Measurements from ENCODE around the gene PSRC1. TPM values are rescaled to one million over a fixed set of nuclear protein-coding genes. Genes with fewer than 3 reads are reported as not detected.
A peak's percentile ranks its signal among the peaks of the same experiment; 100 is the strongest.

Gene PSRC1
- total RNA-seq, 6 experiments from 2014 or later: 0.70 to 3.4 (median 1.5) TPM

- Histone ChIP-seq H3K27ac (no peak overlapping the region), H3K27me3 (no peaks in the 10 kb centered on the region), H3K36me3 (no peaks in the 10 kb centered on the region), H3K4me3 (no peak overlapping the region), H3K9me3 (no peaks in the 10 kb centered on the region), H3K4me1 (peaks cover 0 to 29% (median 8%) of the 10 kb centered on the region in 4 donors)
- TF ChIP-seq POLR2A (IDR thresholded peaks at IDR 0.05): no peak
- TF ChIP-seq, protein P1, sequence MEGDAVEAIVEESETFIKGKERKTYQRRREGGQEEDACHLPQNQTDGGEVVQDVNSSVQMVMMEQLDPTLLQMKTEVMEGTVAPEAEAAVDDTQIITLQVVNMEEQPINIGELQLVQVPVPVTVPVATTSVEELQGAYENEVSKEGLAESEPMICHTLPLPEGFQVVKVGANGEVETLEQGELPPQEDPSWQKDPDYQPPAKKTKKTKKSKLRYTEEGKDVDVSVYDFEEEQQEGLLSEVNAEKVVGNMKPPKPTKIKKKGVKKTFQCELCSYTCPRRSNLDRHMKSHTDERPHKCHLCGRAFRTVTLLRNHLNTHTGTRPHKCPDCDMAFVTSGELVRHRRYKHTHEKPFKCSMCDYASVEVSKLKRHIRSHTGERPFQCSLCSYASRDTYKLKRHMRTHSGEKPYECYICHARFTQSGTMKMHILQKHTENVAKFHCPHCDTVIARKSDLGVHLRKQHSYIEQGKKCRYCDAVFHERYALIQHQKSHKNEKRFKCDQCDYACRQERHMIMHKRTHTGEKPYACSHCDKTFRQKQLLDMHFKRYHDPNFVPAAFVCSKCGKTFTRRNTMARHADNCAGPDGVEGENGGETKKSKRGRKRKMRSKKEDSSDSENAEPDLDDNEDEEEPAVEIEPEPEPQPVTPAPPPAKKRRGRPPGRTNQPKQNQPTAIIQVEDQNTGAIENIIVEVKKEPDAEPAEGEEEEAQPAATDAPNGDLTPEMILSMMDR (IDR thresholded peaks at IDR 0.05): no peak
- 93% methylated on average over 3 of the region's 13 CpGs for WGBS (ENCODE audit: insufficient coverage, low coverage, low lambda C conversion rate, missing lambda C conversion rate)
- DNase-seq: peak in 1 of 3 donors; percentile 55
- no peak for ATAC-seq
- intact Hi-C loops (cut with DNase I): no loop called here
Observed at GRCh38 chr1:109272021-109272799, 10.7 kb downstream of the PSRC1 start.

DNA sequence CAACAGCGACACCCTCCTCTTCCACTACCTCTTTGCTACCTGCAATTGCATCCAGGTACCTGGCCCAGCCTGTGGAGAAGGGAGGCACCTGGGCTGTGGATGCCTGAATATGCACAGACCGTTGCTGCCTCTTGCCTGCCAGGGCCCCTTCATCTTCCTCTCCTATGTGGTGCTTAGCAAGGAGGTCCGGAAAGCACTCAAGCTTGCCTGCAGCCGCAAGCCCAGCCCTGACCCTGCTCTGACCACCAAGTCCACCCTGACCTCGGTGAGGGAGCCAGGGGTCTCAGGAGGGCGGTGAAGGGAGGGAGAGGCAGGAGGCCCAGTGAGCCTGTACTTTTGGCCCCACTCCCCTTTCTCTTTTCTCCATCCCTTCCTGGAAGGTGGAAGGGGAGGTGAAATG is 11.5 kb downstream of the PSRC1 start:
- ATAC-seq (no peak), DNase-seq (peak in 1 of 3 donors; percentile 33)
- TF ChIP-seq, protein P1 (IDR thresholded peaks at IDR 0.05): no peak
- no peak for TF ChIP-seq POLR2A (IDR thresholded peaks at IDR 0.05)
- WGBS (ENCODE audit: insufficient coverage, low coverage, low lambda C conversion rate, missing lambda C conversion rate): 80% methylated on average over 1 of the region's 6 CpGs
- no peaks in the 10 kb centered on the region for H3K27me3 ChIP-seq
- peaks cover 0 to 21% (median 5%) of the 10 kb centered on the region in 4 donors for H3K4me1 ChIP-seq
- no peaks in the 10 kb centered on the region for H3K9me3 ChIP-seq
- no peak overlapping the region for H3K27ac ChIP-seq
- intact Hi-C loops (cut with DNase I): no loop called here
- no peaks in the 10 kb centered on the region for H3K36me3 ChIP-seq
- H3K4me3 ChIP-seq: no peak overlapping the region

DNA sequence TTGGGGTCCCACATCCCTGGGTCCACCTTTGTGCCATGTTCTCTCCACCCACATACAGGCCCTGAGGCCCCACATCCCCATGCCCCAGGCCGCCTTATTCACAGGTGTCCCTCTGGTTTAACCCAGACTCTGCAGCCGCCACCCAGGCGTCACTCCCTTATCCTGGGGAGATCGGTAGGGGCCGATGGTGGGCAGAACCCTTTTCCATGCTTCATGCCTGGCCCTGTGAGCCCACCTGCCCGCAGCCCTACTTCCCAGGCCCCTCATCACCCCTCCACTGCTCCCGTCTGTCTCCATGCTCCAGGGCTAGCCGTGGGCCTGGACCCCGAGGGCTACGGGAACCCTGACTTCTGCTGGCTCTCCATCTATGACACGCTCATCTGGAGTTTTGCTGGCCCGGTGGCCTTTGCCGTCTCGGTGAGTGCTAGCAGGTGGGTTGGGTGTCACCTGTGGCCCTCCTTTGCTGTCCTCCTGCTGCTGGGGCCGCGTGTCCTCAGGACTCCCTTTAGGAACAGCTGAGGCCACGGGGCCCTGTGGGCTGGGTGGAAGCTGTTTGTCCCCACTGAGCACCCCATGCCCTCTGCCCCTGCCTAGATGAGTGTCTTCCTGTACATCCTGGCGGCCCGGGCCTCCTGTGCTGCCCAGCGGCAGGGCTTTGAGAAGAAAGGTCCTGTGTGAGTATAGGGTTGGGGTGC is 12.2 kb downstream of the PSRC1 start:
- intact Hi-C loops (cut with DNase I): no loop called here
- no peak overlapping the region for H3K4me3 ChIP-seq
- DNase-seq (no peak), ATAC-seq (no peak)
- H3K36me3 ChIP-seq: no peaks in the 10 kb centered on the region
- TF ChIP-seq, protein P1 (IDR thresholded peaks at IDR 0.05): no peak
- TF ChIP-seq POLR2A (IDR thresholded peaks at IDR 0.05): no peak
- WGBS (ENCODE audit: insufficient coverage, low coverage, low lambda C conversion rate, missing lambda C conversion rate): 91% methylated on average over 4 of the region's 20 CpGs
- peaks cover 0 to 14% (median 5%) of the 10 kb centered on the region in 4 donors for H3K4me1 ChIP-seq
- H3K9me3 ChIP-seq: no peaks in the 10 kb centered on the region
- no peak overlapping the region for H3K27ac ChIP-seq
- H3K27me3 ChIP-seq: no peaks in the 10 kb centered on the region

DNA sequence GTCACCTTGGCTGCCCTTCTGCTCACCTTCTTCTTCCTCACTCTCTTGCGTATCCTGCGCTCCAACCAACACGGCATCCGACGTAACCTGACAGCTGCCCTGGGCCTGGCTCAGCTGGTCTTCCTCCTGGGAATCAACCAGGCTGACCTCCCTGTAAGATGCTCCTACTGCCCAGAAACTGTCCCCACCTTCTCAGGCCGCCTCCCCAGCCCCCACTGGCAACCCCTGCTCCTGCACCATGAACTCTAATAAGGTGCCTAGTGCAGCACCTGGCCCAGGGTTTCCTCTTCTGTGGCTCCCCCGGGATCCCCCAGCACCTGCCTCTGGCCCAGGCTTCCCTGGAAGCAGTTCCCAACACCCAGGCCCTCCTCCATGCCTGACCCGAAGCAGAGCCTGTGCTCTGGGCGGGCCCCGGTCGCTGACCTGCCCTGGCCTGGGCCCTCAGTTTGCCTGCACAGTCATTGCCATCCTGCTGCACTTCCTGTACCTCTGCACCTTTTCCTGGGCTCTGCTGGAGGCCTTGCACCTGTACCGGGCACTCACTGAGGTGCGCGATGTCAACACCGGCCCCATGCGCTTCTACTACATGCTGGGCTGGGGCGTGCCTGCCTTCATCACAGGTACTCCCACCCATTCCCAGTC is 12.8 kb downstream of the PSRC1 start:
- no peaks in the 10 kb centered on the region for H3K27me3 ChIP-seq
- intact Hi-C loops (cut with DNase I): no loop called here
- peaks cover 0 to 12% (median 4%) of the 10 kb centered on the region in 4 donors for H3K4me1 ChIP-seq
- 78% methylated on average over 5 of the region's 17 CpGs for WGBS (ENCODE audit: insufficient coverage, low coverage, low lambda C conversion rate, missing lambda C conversion rate)
- no peak overlapping the region for H3K27ac ChIP-seq
- ATAC-seq: peak in 1 of 4 donors; percentile 16
- peak in 1 of 3 donors; percentile 52 for DNase-seq
- no peak overlapping the region for H3K4me3 ChIP-seq
- H3K36me3 ChIP-seq: no peaks in the 10 kb centered on the region
- no peak for TF ChIP-seq POLR2A (IDR thresholded peaks at IDR 0.05)
- TF ChIP-seq, protein P1 (IDR thresholded peaks at IDR 0.05): no peak
- H3K9me3 ChIP-seq: no peaks in the 10 kb centered on the region

All from right lobe of liver (tissue), 6 donors.